Tibial nerve (tissue), 4 donors: ENCODE measurements around the gene PTCH1. TPM values are rescaled to one million over a fixed set of nuclear protein-coding genes. Genes with fewer than 3 reads are reported as not detected.

ENCODE experiments used
- DNase-seq, 2 donors: peaks; one replicate each; pipeline ENCODE4 v3.0.0-alpha.2; 2019; ENCODE audit warnings: low spot score in 2 of 2
- H3K27ac ChIP-seq, 4 donors: fragments of 200-600 bp; sonication (generic) in 3 of 4; one replicate each; pipeline ENCODE4 v1.5.1; 2017 to 2019; ENCODE audit warnings: mild to moderate bottlenecking in 1 of 4
- H3K27me3 ChIP-seq, 2 donors: fragments of 200-600 bp; sonication (generic) in 1 of 2; one replicate each; pipeline versions ENCODE4 v1.5.1 to v1.6.0; 2017 to 2019
- H3K36me3 ChIP-seq, 3 donors: fragments of 200-600 bp; sonication (generic); one replicate each; pipeline ENCODE4 v1.5.1; 2018 to 2019
- H3K4me1 ChIP-seq, 4 donors: fragments of 200-600 bp; sonication (generic) in 3 of 4; one replicate each; pipeline ENCODE4 v1.5.1; 2017 to 2019
- H3K4me3 ChIP-seq, 4 donors: fragments of 200-600 bp; sonication (generic) in 3 of 4; one replicate each; pipeline ENCODE4 v1.5.1; 2017 to 2019; ENCODE audit warnings: mild to moderate bottlenecking in 1 of 4, moderate library complexity in 1 of 4
- H3K9me3 ChIP-seq, 4 donors: fragments of 200-600 bp; sonication (generic) in 3 of 4; one replicate each; pipeline ENCODE4 v1.5.1; 2017 to 2019
- EP300 ChIP-seq, 2 donors: sonication (generic); formaldehyde crosslinking; IDR thresholded peaks; one replicate each; pipeline ENCODE4 v1.6.1; 2017; ENCODE audit warnings: antibody characterized with exemption in 2 of 2, mild to moderate bottlenecking in 1 of 2
- POLR2A ChIP-seq, 2 donors: fragments of 450-650 bp; IDR thresholded peaks; one replicate each; pipeline ENCODE4 v1.6.1; 2017; ENCODE audit warnings: antibody characterized with exemption in 2 of 2, mild to moderate bottlenecking in 2 of 2, moderate library complexity in 2 of 2
- WGBS, 2 donors: methylation state at CpG; one replicate each; pipeline ENCODE4 v1.1.5; 2018; 5-methylcytosine and 5-hydroxymethylcytosine counted together
- total RNA-seq, 4 donors: library from RNA; depleted of rRNA; stranded (reverse); fragments of >200 nt; gene quantifications; one replicate each; pipeline ENCODE4 v1.1.0, GENCODE V29; 2016
- TF ChIP-seq, protein P1 (sequence below), 5 experiments: fragments of 200-600 bp in 3 of 5; fragments of 450-650 bp in 2 of 5; sonication (generic) in 3 of 5; IDR thresholded peaks; one replicate each; pipeline ENCODE4 v1.5.1; 2016 to 2019; ENCODE audit warnings: antibody characterized with exemption in 5 of 5, mild to moderate bottlenecking in 3 of 5, moderate library complexity in 2 of 5

PTCH1 gene
- total RNA-seq, 4 donors from 2014 or later = 39.0 to 173 (median 86.6) TPM

DNA sequence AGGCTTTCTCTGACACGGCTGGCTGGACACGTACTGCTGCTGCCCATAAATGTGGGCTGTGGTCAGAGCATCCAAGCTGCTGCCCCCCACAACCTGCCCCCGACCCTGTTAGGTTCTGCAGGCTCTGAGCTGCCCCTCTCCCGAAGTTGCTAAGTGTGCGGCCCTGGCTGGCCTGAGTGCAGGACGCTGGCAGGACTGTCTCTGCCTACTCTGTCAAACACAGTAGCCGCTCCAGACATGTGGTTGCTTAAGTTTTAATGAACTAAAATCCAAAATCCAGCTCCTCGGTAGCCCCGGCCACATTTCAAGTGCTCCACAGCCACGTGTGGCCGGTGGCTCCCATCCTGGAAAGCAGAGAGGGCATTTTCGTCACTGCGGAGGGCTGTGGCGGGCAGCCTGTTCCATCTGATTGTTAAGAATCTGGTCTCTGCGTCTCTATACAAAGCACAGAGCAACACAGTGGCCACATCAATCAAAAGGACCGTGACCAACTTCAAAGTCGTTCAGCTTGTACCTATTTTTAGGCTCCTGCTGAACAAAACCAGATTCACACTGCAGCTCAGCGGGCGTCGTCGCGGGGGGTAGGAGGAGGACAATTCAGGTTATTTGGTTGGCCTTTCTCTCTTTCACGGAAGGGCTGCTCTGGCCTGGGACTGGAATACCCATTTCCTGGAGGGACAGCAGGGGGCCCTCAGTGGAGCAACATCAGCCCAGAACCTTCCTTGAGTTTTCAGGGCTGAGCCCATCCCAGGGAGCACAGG, 68.9 kb downstream of the PTCH1 start:
- Histone ChIP-seq H3K4me1 (no peaks in the 10 kb centered on the region), H3K27me3 (no peaks in the 10 kb centered on the region), H3K36me3 (peaks cover 0 to 89% (median 13%) of the 10 kb centered on the region in 3 donors)

GRCh38 chr9:95446984-95447383, 69.8 kb downstream of the PTCH1 start:
- Histone ChIP-seq H3K27ac (peak overlapping the region in 1 of 4 donors; percentile 31), H3K4me1 (no peaks in the 10 kb centered on the region), H3K36me3 (peaks cover 0 to 81% (median 13%) of the 10 kb centered on the region in 3 donors), H3K4me3 (no peak overlapping the region), H3K27me3 (no peaks in the 10 kb centered on the region), H3K9me3 (no peaks in the 10 kb centered on the region)
- TF ChIP-seq POLR2A (IDR thresholded peaks at IDR 0.05) (no peak), EP300 (IDR thresholded peaks at IDR 0.05) (no peak)
- TF ChIP-seq, protein P1, sequence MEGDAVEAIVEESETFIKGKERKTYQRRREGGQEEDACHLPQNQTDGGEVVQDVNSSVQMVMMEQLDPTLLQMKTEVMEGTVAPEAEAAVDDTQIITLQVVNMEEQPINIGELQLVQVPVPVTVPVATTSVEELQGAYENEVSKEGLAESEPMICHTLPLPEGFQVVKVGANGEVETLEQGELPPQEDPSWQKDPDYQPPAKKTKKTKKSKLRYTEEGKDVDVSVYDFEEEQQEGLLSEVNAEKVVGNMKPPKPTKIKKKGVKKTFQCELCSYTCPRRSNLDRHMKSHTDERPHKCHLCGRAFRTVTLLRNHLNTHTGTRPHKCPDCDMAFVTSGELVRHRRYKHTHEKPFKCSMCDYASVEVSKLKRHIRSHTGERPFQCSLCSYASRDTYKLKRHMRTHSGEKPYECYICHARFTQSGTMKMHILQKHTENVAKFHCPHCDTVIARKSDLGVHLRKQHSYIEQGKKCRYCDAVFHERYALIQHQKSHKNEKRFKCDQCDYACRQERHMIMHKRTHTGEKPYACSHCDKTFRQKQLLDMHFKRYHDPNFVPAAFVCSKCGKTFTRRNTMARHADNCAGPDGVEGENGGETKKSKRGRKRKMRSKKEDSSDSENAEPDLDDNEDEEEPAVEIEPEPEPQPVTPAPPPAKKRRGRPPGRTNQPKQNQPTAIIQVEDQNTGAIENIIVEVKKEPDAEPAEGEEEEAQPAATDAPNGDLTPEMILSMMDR (IDR thresholded peaks at IDR 0.05) = no peak
- DNase-seq = no peak
- 94 to 96% methylated on average over 22 to 26 of the region's 26 CpGs for WGBS, 2 donors

More for the DNA sequence above, 68.9 kb downstream of the PTCH1 start:
- Histone ChIP-seq H3K4me3 (no peak overlapping the region), H3K9me3 (no peaks in the 10 kb centered on the region), H3K27ac (peak overlapping the region in 2 of 4 donors; percentile 32 to 50)
- TF ChIP-seq EP300 (IDR thresholded peaks at IDR 0.05) (no peak), POLR2A (IDR thresholded peaks at IDR 0.05) (no peak)
- TF ChIP-seq, protein P1 (IDR thresholded peaks at IDR 0.05) = no peak
- no peak for DNase-seq
- WGBS, 2 donors = 72 to 74% methylated on average over 20 to 22 of the region's 23 CpGs

GRCh38 chr9:95446259-95446658, 70.5 kb downstream of the PTCH1 start:
- Histone ChIP-seq H3K4me3 (no peak overlapping the region), H3K27me3 (no peaks in the 10 kb centered on the region), H3K9me3 (no peaks in the 10 kb centered on the region), H3K4me1 (no peaks in the 10 kb centered on the region), H3K27ac (no peak overlapping the region), H3K36me3 (peaks cover 0 to 74% (median 13%) of the 10 kb centered on the region in 3 donors)
- 70 to 76% methylated on average over 5 of the region's 5 CpGs for WGBS, 2 donors
- TF ChIP-seq EP300 (IDR thresholded peaks at IDR 0.05) (no peak), POLR2A (IDR thresholded peaks at IDR 0.05) (no peak)
- TF ChIP-seq, protein P1 (IDR thresholded peaks at IDR 0.05) = no peak
- DNase-seq = no peak

DNA sequence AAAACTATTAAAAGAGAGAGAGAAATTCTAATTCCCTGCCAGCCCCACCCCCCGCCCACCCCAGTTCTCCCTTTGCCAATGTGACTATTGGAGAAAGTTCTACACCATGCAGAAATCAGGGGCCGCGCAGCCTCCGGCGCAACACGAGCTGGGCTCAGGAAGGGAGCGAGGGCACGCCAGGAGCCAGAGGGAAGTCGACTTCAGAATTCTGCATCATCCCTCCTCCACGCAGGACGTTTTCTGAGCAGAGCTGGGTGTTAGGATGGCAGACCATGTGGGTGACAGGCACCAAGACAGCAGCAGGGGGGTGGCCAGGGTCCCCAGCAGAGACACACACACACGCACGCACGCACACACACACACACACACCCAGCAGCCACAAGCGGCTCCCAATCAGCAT, 72.6 kb downstream of the PTCH1 start:
- Histone ChIP-seq H3K4me3 (no peak overlapping the region), H3K4me1 (no peaks in the 10 kb centered on the region), H3K27me3 (no peaks in the 10 kb centered on the region), H3K36me3 (peaks cover 0 to 53% (median 13%) of the 10 kb centered on the region in 3 donors), H3K27ac (no peak overlapping the region), H3K9me3 (no peaks in the 10 kb centered on the region)
- WGBS, 2 donors = 79 to 81% methylated on average over 12 to 15 of the region's 15 CpGs
- TF ChIP-seq POLR2A (IDR thresholded peaks at IDR 0.05) (no peak), EP300 (IDR thresholded peaks at IDR 0.05) (no peak)
- TF ChIP-seq, protein P1 (IDR thresholded peaks at IDR 0.05) = no peak
- DNase-seq = no peak

DNA sequence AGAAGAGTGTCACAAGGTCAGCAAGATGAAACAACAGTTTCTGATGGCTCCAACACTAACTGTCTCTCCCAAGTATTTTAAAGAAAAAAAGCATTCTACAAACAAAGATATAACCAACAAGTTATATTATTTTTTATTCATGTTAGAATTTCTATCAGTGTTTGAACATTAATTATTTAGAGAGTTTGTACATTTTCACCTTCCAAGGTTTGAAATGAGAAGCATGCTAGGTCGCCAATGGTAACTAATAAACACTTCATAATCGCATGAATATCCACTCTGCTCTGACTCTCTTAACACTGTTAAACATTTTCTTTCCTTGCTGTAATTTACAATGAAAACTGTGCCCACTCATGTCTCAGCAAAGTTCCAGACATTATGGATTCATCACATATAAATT, 73.5 kb downstream of the PTCH1 start:
- TF ChIP-seq POLR2A (IDR thresholded peaks at IDR 0.05) (no peak), EP300 (IDR thresholded peaks at IDR 0.05) (no peak)
- TF ChIP-seq, protein P1 (IDR thresholded peaks at IDR 0.05) = no peak
- 64 to 69% methylated on average over 2 of the region's 2 CpGs for WGBS, 2 donors
- H3K27me3 ChIP-seq = no peaks in the 10 kb centered on the region
- H3K36me3 ChIP-seq = peaks cover 0 to 44% (median 13%) of the 10 kb centered on the region in 3 donors
- no peak overlapping the region for H3K27ac ChIP-seq
- DNase-seq = no peak
- H3K4me3 ChIP-seq = no peak overlapping the region
- no peaks in the 10 kb centered on the region for H3K9me3 ChIP-seq
- H3K4me1 ChIP-seq = no peaks in the 10 kb centered on the region
